AG10803 (cell line): ENCODE data around the gene LRRN2.

ENCODE experiments used
- DNase-seq: peaks from one replicate; pipeline ENCODE4 v3.0.0; 2010; ENCODE audit warnings: low read depth
- H3K4me3 ChIP-seq: 2 replicates; pipeline ENCODE4 v1.5.1; 2011; ENCODE audit warnings: mild to moderate bottlenecking, low read length, control low read depth
- CTCF ChIP-seq: conservative IDR thresholded peaks from 2 replicates; pipeline ENCODE4 v1.5.1; 2011; ENCODE audit warnings: mild to moderate bottlenecking, low read length, control low read depth, inconsistent platforms

Gene LRRN2

GRCh38 chr1:204621396-204621795 is 64.1 kb downstream of the LRRN2 start:
- no peak for DNase-seq
- no peak overlapping the region for H3K4me3 ChIP-seq
- TF ChIP-seq CTCF = no peak

GRCh38 chr1:204619721-204620120 is 65.8 kb downstream of the LRRN2 start:
- no peak for TF ChIP-seq CTCF
- no peak overlapping the region for H3K4me3 ChIP-seq
- no peak for DNase-seq

GRCh38 chr1:204618148-204618760 is 67.3 kb downstream of the LRRN2 start:
- no peak for TF ChIP-seq CTCF
- no peak overlapping the region for H3K4me3 ChIP-seq
- DNase-seq = no peak

- DNase-seq = no peak
These were observed 68.0 kb downstream of the LRRN2 start for GRCh38 chr1:204617256-204618147.

GRCh38 chr1:204616641-204617040 is 68.9 kb downstream of the LRRN2 start:
- H3K4me3 ChIP-seq = no peak overlapping the region
- no peak for TF ChIP-seq CTCF
- DNase-seq = no peak

More at GRCh38 chr1:204617256-204618147, 68.0 kb downstream of the LRRN2 start:
- no peak for TF ChIP-seq CTCF
- H3K4me3 ChIP-seq = no peak overlapping the region

- no peak for TF ChIP-seq CTCF
- H3K4me3 ChIP-seq = no peak overlapping the region
- no peak for DNase-seq
These were observed 69.7 kb downstream of the LRRN2 start for GRCh38 chr1:204615881-204616280.

- no peak overlapping the region for H3K4me3 ChIP-seq
- DNase-seq = no peak
- no peak for TF ChIP-seq CTCF
These were observed 71.9 kb downstream of the LRRN2 start for GRCh38 chr1:204613636-204614035.
